Osteoblast (primary cell): ENCODE data around the gene TBATA. TPM values are rescaled to one million over a fixed set of nuclear protein-coding genes. Genes with fewer than 3 reads are reported as not detected.

ENCODE experiments used
- DNase-seq: peaks from one replicate; pipeline ENCODE4 v3.0.0; 2011; ENCODE audit warnings: low spot score, mixed read lengths; ENCODE audit not compliant: insufficient read length; ENCODE audit errors: missing footprints
- H2AFZ ChIP-seq: 2 replicates; pipeline ENCODE4 v1.6.0; 2011; ENCODE audit warnings: mild to moderate bottlenecking, low read length
- H3K27ac ChIP-seq: 2 replicates; pipeline ENCODE4 v1.5.1; 2011; ENCODE audit warnings: mild to moderate bottlenecking, low read depth, low read length, moderate library complexity
- H3K27me3 ChIP-seq: 2 replicates; pipeline ENCODE4 v1.6.0; 2012; ENCODE audit warnings: mild to moderate bottlenecking, control low read depth, inconsistent platforms, low read length, moderate library complexity; ENCODE audit not compliant: insufficient read depth
- H3K36me3 ChIP-seq: 2 replicates; pipeline ENCODE4 v1.5.1; 2011; ENCODE audit warnings: mild to moderate bottlenecking, low read length, control low read depth, moderate library complexity; ENCODE audit not compliant: insufficient read depth
- H3K4me1 ChIP-seq: 2 replicates; pipeline ENCODE4 v1.5.1; 2011; ENCODE audit warnings: mild to moderate bottlenecking, low read length, control low read depth, moderate library complexity; ENCODE audit not compliant: insufficient read depth
- H3K4me2 ChIP-seq: 2 replicates; pipeline ENCODE4 v1.6.0; 2011; ENCODE audit warnings: mild to moderate bottlenecking, low read length; ENCODE audit not compliant: insufficient read depth
- H3K4me3 ChIP-seq: fragments of 200-600 bp; sonication (generic); 3 replicates; pipeline ENCODE4 v1.5.1; 2012; ENCODE audit warnings: mild to moderate bottlenecking, low read length, inconsistent platforms; ENCODE audit not compliant: insufficient read depth
- H3K79me2 ChIP-seq: 2 replicates; pipeline ENCODE4 v1.6.0; 2012; ENCODE audit warnings: mild to moderate bottlenecking, low read length, control low read depth, inconsistent platforms; ENCODE audit not compliant: insufficient read depth
- H3K9me3 ChIP-seq: 2 replicates; pipeline ENCODE4 v1.5.1; 2011; ENCODE audit warnings: low read depth, low read length, control low read depth
- H4K20me1 ChIP-seq: 2 replicates; pipeline ENCODE4 v1.6.0; 2012; ENCODE audit warnings: mild to moderate bottlenecking, low read length, control low read depth; ENCODE audit not compliant: insufficient read depth
- CTCF ChIP-seq: IDR thresholded peaks from 2 replicates; pipeline ENCODE4 v1.5.1; 2011; ENCODE audit warnings: mild to moderate bottlenecking, low read depth, low read length, moderate library complexity; ENCODE audit errors: extremely low read depth
- total RNA-seq: library from RNA; depleted of rRNA; stranded (reverse); fragments of >200 nt; gene quantifications from 2 replicates; pipeline ENCODE4 v1.2.3, GENCODE V29; 2012

The TBATA gene
- total RNA-seq, 1 donor, result not detected

GRCh38 chr10:70809011-70809611 is 23.9 kb upstream of the TBATA start:
- peaks cover 12% of the 10 kb centered on the region for H3K27me3 ChIP-seq
- H3K36me3 ChIP-seq, result no peaks in the 10 kb centered on the region
- peaks cover 5% of the 10 kb centered on the region for H3K4me1 ChIP-seq
- no peaks in the 10 kb centered on the region for H4K20me1 ChIP-seq
- no peak overlapping the region for H3K4me3 ChIP-seq
- H2AFZ ChIP-seq, result no peak overlapping the region
- no peaks in the 10 kb centered on the region for H3K9me3 ChIP-seq
- DNase-seq, result peak; percentile 76
- no peaks in the 10 kb centered on the region for H3K79me2 ChIP-seq
- H3K4me2 ChIP-seq, result no peak overlapping the region
- H3K27ac ChIP-seq, result no peak overlapping the region
- no peak for TF ChIP-seq CTCF

GRCh38 chr10:70807556-70807955 is 22.4 kb upstream of the TBATA start:
- no peak overlapping the region for H3K4me2 ChIP-seq
- H4K20me1 ChIP-seq, result no peaks in the 10 kb centered on the region
- DNase-seq, result no peak
- H3K9me3 ChIP-seq, result no peaks in the 10 kb centered on the region
- no peak overlapping the region for H3K27ac ChIP-seq
- no peaks in the 10 kb centered on the region for H3K36me3 ChIP-seq
- H3K79me2 ChIP-seq, result no peaks in the 10 kb centered on the region
- H3K4me1 ChIP-seq, result peaks cover 5% of the 10 kb centered on the region
- no peak overlapping the region for H2AFZ ChIP-seq
- peaks cover 12% of the 10 kb centered on the region for H3K27me3 ChIP-seq
- TF ChIP-seq CTCF, result no peak
- no peak overlapping the region for H3K4me3 ChIP-seq

- H3K9me3 ChIP-seq, result no peaks in the 10 kb centered on the region
- H4K20me1 ChIP-seq, result no peaks in the 10 kb centered on the region
- peaks cover 5% of the 10 kb centered on the region for H3K4me1 ChIP-seq
- no peak overlapping the region for H3K4me3 ChIP-seq
- DNase-seq, result no peak
- no peak overlapping the region for H3K27ac ChIP-seq
- no peak overlapping the region for H2AFZ ChIP-seq
- peaks cover 12% of the 10 kb centered on the region for H3K27me3 ChIP-seq
- TF ChIP-seq CTCF, result no peak
- no peak overlapping the region for H3K4me2 ChIP-seq
- H3K79me2 ChIP-seq, result no peaks in the 10 kb centered on the region
- no peaks in the 10 kb centered on the region for H3K36me3 ChIP-seq
Observed at GRCh38 chr10:70806841-70807240, 21.7 kb upstream of the TBATA start.

- no peak overlapping the region for H3K4me2 ChIP-seq
- H4K20me1 ChIP-seq, result no peaks in the 10 kb centered on the region
- H3K27me3 ChIP-seq, result peaks cover 17% of the 10 kb centered on the region
- TF ChIP-seq CTCF, result no peak
- no peak overlapping the region for H3K27ac ChIP-seq
- H3K4me1 ChIP-seq, result peaks cover 5% of the 10 kb centered on the region
- H2AFZ ChIP-seq, result no peak overlapping the region
- no peaks in the 10 kb centered on the region for H3K79me2 ChIP-seq
- H3K4me3 ChIP-seq, result no peak overlapping the region
- DNase-seq, result no peak
- no peaks in the 10 kb centered on the region for H3K36me3 ChIP-seq
- no peaks in the 10 kb centered on the region for H3K9me3 ChIP-seq
Observed at GRCh38 chr10:70805619-70806215, 20.5 kb upstream of the TBATA start.
